Measurements from ENCODE around the gene PLAGL2.
"Not testable (repeated sequence)": the region's sequence is repeated elsewhere in the genome, so short reads cannot be mapped to it uniquely, and the experiment has no call there.

PLAGL2 gene

DNA sequence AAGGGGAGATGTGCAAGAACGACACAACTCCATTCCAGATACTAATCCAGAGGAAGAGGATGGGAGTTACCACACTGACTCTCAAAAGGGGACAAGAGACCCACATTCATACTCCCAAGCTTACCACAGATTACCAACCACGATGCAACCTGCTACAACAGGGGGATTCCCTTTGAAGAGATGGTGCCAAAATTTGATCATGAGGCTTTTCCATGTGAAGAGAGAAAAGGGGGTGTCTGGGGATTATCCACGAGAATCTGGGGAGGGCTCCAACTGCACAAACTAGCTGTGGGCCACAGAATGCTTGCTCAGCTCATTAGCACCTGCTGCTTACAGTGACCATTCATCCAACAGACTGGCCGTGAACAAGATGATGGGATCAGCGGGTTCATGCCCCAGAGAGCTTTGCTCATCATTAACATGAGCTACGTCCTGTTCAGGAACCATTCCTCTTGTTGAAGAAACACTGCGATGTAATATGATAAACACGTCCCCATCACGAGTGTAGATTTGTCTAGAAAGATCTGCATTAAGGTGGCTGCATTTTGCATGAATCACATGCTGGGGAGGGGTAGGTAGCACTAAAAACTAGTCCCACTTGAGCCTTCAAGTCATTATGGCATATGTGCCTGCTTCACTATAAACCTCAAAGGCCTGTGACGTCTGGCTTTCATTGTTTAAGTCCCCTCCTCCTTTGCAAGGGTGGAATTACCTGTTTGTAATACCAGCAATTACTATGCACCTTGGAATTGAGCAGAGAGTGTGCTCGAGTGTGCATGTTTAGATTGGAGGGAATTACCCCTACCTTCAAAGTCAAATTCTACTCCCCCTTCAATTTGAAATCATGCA is 4.0 kb downstream of the PLAGL2 start:
- peak in 2 of 3 experiments; percentile 56 to 80 for DNase-seq

GRCh38 chr20:32201977-32202363 is 5.6 kb downstream of the PLAGL2 start:
- no peak for DNase-seq

DNA sequence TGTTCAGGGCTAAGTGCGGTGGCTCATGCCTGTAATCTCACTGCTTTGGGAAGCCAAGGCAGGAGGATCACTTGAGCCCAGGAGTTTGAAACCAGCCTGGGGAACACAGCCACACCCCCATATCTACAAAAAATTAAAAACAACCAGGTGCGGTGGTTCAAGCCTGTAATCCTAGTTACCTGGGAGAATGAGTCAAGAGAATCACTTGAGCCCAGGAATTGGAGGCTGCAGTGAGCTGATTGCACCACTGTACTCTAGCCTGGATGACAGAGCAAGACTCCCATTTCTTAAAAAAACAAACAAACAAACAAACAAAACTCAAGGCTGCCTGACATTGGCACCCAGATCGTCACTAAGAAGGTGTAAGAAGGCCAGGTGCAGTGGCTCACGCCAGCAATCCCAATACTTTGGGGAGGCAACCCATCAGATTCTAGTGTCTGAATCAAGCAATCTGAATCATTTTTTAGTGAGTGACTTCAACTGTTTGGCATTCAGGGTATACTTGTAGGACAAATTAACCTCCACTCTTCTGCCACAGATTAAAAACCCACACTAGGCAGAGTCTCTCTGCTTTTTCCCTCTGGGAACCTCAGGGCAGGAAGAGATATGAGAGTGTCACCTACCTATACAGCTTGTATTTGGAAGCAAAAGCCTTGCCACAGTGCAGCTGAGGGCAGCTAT is 6.1 kb downstream of the PLAGL2 start:
- DNase-seq, result no peak

- DNase-seq, result no peak
Measured at GRCh38 chr20:32199006-32199405, 8.5 kb downstream of the PLAGL2 start.

- DNase-seq, result not testable (repeated sequence)
Measured at GRCh38 chr20:32197136-32197535, 10.4 kb downstream of the PLAGL2 start.

DNA sequence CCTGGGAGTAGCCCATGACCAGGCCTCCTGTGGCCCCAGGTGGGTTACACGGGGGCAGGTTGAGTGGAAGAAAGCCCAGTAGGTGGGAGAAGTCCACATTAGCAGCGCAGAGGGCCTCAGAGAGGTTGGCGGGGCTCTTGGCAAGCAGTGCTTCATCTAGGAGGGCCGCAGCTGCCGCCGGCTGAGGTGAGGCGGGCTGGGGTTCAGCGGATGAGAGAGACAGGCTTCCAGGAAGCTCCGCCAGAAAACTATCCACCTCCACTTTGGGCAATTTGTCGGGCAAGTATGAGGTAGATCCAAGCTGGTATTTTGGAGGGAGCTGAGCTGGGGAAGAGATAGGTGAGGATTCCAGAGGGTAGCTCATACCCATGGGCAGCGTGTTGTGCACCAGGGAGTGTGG is 10.9 kb downstream of the PLAGL2 start:
- not testable (repeated sequence) for DNase-seq

DNA sequence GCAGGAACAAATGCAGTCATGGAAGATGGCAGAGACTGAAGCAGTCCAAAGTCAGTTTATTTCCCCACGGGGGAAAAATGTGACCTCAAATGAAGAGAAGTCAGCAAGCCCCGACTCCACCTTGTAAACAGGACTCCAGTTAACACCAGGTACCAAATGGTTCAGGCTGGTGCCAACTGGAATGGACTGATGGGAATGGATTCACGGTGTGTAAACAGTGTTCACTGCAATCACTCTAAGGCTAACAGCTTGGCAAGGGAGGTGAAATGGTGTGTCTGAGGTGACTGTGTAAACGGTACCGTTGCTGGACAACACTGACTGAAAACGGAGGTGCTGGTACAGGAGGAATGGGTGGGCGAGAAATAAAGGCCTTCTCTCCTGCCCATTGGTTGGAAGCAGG is 12.0 kb downstream of the PLAGL2 start:
- DNase-seq, result no peak

DNA sequence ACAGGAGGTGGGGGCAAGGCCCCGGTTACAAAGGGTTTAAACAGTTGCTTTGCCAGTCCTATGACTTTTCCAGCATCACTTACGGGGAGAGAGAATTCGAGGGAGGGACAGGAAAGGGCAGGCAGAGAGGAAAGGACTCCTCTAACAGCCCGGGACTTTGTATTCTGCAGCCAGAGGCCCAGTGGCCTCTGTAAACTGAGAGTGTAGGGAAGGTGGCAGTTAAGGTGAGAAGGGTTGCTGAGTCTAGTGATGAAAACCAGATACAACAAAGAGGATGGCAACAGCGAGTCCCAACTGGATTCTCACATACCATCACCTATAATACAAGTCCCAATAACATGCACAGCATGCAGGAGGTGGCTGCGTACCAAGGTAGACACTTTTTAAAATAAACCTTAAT is 13.5 kb downstream of the PLAGL2 start:
- DNase-seq, result no peak

- DNase-seq, result not testable (repeated sequence)
Measured at GRCh38 chr20:32193336-32193735, 14.2 kb downstream of the PLAGL2 start.

DNA sequence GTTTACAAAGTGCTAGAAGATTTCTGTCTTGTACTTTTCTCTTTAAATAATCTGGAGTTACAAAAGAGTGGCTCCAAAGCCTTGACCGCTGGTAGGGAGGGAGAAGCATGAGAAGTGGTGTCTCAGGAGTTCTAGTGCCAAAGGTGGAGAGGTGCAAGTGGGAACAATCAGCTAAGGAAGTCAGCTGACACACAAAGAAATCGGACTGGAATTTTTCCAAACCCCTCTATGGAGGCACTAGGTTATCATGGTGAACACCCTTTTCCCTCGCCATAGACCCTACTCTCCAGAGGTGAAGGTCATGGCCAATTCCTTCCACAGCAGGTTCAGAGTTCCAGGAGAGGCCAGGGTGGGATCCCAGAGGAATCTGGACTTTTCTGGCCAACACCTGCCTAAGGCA is 14.8 kb downstream of the PLAGL2 start:
- DNase-seq, result no peak

DNA sequence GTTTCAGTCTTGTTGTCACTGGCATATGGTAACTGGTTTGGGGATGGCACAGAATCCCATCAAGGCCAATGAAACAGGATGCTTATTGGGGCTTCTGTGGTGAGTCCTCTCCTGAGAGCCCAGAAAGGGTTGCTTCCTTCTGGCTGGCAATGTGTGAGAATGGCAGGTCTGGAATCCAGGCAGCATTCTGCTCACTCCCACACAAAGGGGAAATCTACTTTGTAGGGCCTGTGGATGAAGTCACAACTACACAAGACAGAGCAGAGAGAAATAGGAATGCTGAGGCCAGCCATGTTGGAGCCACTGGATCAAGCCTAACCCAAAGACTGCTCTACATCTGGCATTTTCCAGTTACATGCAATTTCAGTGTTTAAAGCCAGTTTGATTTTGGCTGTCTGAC is 15.7 kb downstream of the PLAGL2 start:
- DNase-seq, result no peak

DNA sequence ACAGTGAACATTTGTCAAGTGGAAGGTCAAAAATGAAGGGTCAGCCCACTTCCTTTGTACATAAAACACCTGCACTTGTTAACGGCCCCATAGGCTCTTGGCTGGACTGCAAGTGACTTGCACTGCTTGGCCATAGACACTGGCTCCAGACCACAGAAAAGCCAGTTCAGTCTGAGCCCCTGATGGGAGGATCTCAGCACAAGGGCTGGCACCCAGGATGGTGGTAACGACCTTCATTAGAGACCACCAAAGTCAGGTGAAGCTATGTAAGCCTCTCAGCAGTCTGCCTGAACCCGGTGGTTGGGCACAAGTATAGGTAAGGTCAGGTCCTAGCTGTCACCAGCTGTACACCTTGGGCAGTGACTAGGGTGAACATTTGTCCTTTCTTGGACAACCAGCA is 16.1 kb downstream of the PLAGL2 start:
- no peak for DNase-seq

GRCh38 chr20:32190616-32191415 is 16.7 kb downstream of the PLAGL2 start:
- peak; percentile 15 to 64 (median 47) for DNase-seq

GRCh38 chr20:32189691-32190615 is 17.6 kb downstream of the PLAGL2 start:
- peak; percentile 12 to 83 (median 74) for DNase-seq

GRCh38 chr20:32189123-32189410 is 18.5 kb downstream of the PLAGL2 start:
- DNase-seq, result no peak

DNA sequence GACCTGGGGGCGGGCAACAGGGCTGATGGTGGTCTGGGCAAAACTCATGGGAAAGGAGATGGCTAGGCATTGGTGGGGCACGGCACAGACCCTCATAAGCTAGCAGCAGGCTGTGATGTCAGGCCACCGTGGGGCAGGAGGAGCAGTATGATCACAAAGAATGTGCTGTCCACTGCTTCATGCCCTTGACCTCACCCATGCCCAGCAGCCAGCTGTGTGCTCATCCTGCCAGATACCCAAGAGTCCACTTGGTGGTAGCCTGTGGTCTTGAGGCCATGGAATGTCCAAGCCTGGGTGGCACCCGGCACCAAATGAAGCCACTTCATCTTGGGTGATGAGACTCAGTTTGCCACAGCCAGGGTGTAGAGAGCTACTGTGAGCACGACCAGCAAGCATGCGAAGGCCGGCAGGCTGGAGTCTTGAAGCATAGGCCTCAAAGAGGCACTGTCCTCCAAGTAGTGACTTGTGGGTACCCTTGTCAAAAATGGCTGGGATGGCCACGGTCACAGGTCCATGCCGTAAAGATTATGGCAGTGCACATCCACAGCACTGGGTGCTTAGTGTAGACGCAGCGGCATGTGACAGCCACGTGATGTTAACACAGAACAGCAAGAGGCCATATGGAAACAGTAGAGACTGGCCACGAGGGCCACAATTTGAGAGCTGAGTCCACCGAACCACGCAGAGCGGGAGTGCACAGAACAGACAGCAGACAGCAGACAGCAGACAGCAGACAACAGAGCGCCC is 19.0 kb downstream of the PLAGL2 start:
- no peak for DNase-seq

DNA sequence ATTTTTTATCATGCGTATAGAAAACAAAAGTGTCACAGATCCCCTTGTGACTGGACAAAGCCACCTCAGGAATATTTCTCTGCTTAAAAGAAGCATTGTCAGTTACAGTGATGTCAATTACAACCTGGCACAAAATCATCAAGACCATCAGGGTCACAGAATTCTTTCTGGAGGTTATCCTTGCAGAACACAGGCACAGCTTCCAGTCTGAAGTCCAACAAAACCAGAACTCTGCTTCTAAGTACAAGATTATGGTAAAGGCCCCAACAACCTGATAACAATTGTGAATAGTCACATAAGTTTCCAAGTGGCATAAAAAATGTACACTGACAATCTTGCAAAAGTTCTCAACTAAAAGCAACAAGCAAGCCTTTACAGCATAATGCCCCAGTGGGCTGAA is 21.0 kb downstream of the PLAGL2 start:
- no peak for DNase-seq

- DNase-seq, result no peak
Measured at GRCh38 chr20:32184961-32185603, 22.5 kb downstream of the PLAGL2 start.

GRCh38 chr20:32183947-32184635 is 23.5 kb downstream of the PLAGL2 start:
- DNase-seq, result no peak

- no peak for DNase-seq
Measured at GRCh38 chr20:32181606-32182005, 25.9 kb downstream of the PLAGL2 start.

DNA sequence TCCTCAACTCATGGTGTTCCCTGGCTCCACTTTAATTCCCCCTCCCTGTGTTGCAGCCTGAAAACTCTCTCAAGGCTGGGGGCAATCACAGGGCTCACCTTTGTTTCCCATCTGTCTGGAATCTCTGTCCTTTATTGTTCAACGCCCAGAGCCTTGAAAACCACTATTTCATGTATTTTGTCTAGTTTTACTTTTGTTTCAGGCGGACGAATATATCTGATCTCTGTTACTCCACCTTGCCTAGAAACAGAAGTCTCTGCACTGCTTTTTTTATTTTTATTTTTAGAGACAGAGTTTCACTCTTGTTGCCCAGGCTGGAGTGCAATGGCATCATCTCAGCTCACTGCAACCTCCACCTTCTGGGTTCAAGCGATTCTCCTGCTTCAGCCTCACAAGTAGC is 27.6 kb downstream of the PLAGL2 start:
- DNase-seq, result no peak
